ENCODE measurements around the gene F7.

- TF ChIP-seq, protein P1, sequence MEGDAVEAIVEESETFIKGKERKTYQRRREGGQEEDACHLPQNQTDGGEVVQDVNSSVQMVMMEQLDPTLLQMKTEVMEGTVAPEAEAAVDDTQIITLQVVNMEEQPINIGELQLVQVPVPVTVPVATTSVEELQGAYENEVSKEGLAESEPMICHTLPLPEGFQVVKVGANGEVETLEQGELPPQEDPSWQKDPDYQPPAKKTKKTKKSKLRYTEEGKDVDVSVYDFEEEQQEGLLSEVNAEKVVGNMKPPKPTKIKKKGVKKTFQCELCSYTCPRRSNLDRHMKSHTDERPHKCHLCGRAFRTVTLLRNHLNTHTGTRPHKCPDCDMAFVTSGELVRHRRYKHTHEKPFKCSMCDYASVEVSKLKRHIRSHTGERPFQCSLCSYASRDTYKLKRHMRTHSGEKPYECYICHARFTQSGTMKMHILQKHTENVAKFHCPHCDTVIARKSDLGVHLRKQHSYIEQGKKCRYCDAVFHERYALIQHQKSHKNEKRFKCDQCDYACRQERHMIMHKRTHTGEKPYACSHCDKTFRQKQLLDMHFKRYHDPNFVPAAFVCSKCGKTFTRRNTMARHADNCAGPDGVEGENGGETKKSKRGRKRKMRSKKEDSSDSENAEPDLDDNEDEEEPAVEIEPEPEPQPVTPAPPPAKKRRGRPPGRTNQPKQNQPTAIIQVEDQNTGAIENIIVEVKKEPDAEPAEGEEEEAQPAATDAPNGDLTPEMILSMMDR (conservative IDR thresholded peaks at IDR 0.05 in 1 of 2, IDR thresholded peaks at IDR 0.05 in 1 of 2; ENCODE audit: low read depth in 1 of 2, low read length in 2 of 2) = no peak
- TF ChIP-seq EZH2 (IDR thresholded peaks at IDR 0.05; ENCODE audit: low read length, missing control alignments) = no peak
These were observed 48.5 kb downstream of the F7 start for GRCh38 chr13:113153810-113154748.

Data from fibroblast of lung (primary cell).